ENCODE data around the gene TEPSIN. TPM values are rescaled to one million over a fixed set of nuclear protein-coding genes. Genes with fewer than 3 reads are reported as not detected.

TEPSIN gene
- total and polyA plus RNA-seq, 7 donors: 6.9 to 42.8 (median 23.5) TPM

- Histone ChIP-seq H3K36me3 (peaks cover 16 to 58% (median 24%) of the 10 kb centered on the region in 4 donors), H3K9me3 (no peaks in the 10 kb centered on the region), H3K27me3 (no peaks in the 10 kb centered on the region), H3K4me3 (no peak overlapping the region), H3K27ac (no peak overlapping the region), H3K4me1 (peaks cover 0 to 31% (median 28%) of the 10 kb centered on the region in 4 donors)
- DNase-seq: no peak
- WGBS, 2 donors: 88 to 90% methylated on average over 26 of the region's 26 CpGs
- TF ChIP-seq CTCF (IDR thresholded peaks at IDR 0.05): no peak
- TF ChIP-seq POLR2AphosphoS5 (IDR thresholded peaks at IDR 0.05): no peak
- TF ChIP-seq EP300 (IDR thresholded peaks at IDR 0.05): no peak
- TF ChIP-seq POLR2A (IDR thresholded peaks at IDR 0.05): no peak
- intact Hi-C loops (cut with DNase I): no loop called here
These were observed 3.7 kb downstream of the TEPSIN start for GRCh38 chr17:81234940-81235821.

- no peak for DNase-seq
- 89 to 93% methylated on average over 13 of the region's 13 CpGs for WGBS, 2 donors
- intact Hi-C loops (cut with DNase I): no loop called here
These were observed 4.4 kb downstream of the TEPSIN start for GRCh38 chr17:81234506-81234855.

GRCh38 chr17:81233811-81234505, 4.9 kb downstream of the TEPSIN start:
- peaks cover 0 to 26% (median 22%) of the 10 kb centered on the region in 4 donors for H3K4me1 ChIP-seq
- 90 to 91% methylated on average over 21 of the region's 21 CpGs for WGBS, 2 donors
- peaks cover 16 to 71% (median 29%) of the 10 kb centered on the region in 4 donors for H3K36me3 ChIP-seq
- DNase-seq: no peak
- intact Hi-C loops (cut with DNase I): no loop called here
- H3K9me3 ChIP-seq: no peaks in the 10 kb centered on the region
- H3K4me3 ChIP-seq: no peak overlapping the region
- no peak overlapping the region for H3K27ac ChIP-seq
- no peak for TF ChIP-seq POLR2AphosphoS5 (IDR thresholded peaks at IDR 0.05)
- no peak for TF ChIP-seq CTCF (IDR thresholded peaks at IDR 0.05)
- TF ChIP-seq EP300 (IDR thresholded peaks at IDR 0.05): no peak
- no peak for TF ChIP-seq POLR2A (IDR thresholded peaks at IDR 0.05)
- H3K27me3 ChIP-seq: no peaks in the 10 kb centered on the region

More at GRCh38 chr17:81234506-81234855, 4.4 kb downstream of the TEPSIN start:
- H3K36me3 ChIP-seq: peaks cover 16 to 65% (median 29%) of the 10 kb centered on the region in 4 donors
- H3K27me3 ChIP-seq: no peaks in the 10 kb centered on the region
- H3K4me1 ChIP-seq: peaks cover 0 to 26% (median 22%) of the 10 kb centered on the region in 4 donors
- no peak overlapping the region for H3K4me3 ChIP-seq
- H3K9me3 ChIP-seq: no peaks in the 10 kb centered on the region
- TF ChIP-seq POLR2A (IDR thresholded peaks at IDR 0.05) (no peak), CTCF (IDR thresholded peaks at IDR 0.05) (no peak), POLR2AphosphoS5 (IDR thresholded peaks at IDR 0.05) (no peak), EP300 (IDR thresholded peaks at IDR 0.05) (no peak)
- H3K27ac ChIP-seq: no peak overlapping the region

- 95% methylated on average over 17 of the region's 17 CpGs for WGBS, 2 donors
- intact Hi-C loops (cut with DNase I): no loop called here
- no peak overlapping the region for H3K27ac ChIP-seq
- no peak for DNase-seq
- peaks cover 16 to 77% (median 29%) of the 10 kb centered on the region in 4 donors for H3K36me3 ChIP-seq
- H3K9me3 ChIP-seq: no peaks in the 10 kb centered on the region
- no peak overlapping the region for H3K4me3 ChIP-seq
- H3K4me1 ChIP-seq: peaks cover 0 to 24% (median 21%) of the 10 kb centered on the region in 4 donors
- no peaks in the 10 kb centered on the region for H3K27me3 ChIP-seq
- TF ChIP-seq EP300 (IDR thresholded peaks at IDR 0.05): no peak
- TF ChIP-seq POLR2A (IDR thresholded peaks at IDR 0.05): no peak
- no peak for TF ChIP-seq CTCF (IDR thresholded peaks at IDR 0.05)
- TF ChIP-seq POLR2AphosphoS5 (IDR thresholded peaks at IDR 0.05): no peak
These were observed 5.5 kb downstream of the TEPSIN start for GRCh38 chr17:81233316-81233715.
